RKO (cell line): ENCODE measurements around the gene SPATA2.
A peak's percentile ranks its signal among the peaks of the same experiment; 100 is the strongest.

ENCODE experiments used
- DNase-seq: peaks from one replicate; pipeline ENCODE4 v3.0.0-alpha.2; 2016; ENCODE audit warnings: low spot score

SPATA2 gene

DNA sequence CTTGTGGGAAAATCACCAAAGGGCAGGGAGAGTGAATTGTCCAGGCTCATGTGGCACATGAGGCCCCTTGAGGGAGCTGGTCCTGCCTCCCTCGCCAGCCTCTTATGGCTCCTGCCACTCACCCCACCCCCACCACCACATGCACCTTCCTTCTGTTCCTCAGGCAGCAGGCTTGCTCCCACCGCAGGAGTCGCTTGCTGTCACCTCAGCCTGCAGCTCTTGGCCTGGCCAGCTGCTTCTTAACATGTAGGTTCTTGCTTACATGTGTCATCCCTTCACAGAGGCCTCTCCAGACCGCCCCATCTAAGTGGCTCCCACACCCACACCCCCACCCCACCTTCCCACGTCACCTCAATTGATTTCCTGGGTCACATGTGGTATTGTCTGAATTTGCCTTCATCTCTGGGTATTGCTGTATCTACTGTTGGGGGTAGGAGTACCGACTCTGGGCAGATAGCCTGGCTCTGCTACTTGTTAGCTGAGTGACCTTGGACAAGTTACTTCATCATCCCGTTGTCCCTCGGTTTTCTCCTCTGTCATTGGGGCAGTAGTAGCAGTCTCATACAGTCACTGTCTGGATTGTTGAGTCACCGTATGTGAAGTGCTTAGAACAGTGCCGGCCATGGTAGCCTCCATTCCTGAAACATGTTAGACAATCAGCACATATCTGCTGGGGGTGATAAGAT lies 61.0 kb downstream of the SPATA2 start:
- DNase-seq: no peak

DNA sequence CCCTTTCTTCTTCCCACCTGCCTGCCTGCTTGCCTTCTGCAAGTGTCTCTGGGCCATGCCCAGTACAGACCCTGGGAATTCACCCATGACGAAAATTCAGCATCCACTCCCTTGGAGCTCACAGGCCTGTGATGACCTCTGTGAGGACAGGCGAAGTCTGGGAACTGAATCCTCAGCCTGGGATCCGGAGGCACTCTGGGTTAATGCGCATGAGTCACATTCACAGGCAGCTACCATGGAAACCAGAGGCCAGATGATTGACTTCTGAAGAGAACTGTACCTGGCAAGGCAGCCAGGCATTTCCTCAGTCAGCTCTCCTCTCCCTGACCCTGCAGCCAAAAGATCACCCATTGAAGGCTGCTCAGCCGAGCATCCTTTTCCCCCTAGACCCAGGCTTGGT lies 61.7 kb downstream of the SPATA2 start:
- peak; percentile 41 for DNase-seq
